GM12873 (cell line): ENCODE results near the gene NR6A1.

Experiments
- CTCF ChIP-seq: IDR thresholded peaks from 2 replicates; pipeline ENCODE4 v1.5.1; 2012; ENCODE audit warnings: low read depth, mild to moderate bottlenecking, moderate library complexity, low read length, control low read depth; ENCODE audit not compliant: insufficient read depth; ENCODE audit errors: missing control alignments

NR6A1 gene

GRCh38 chr9:124771021-124771866, at the start of gene NR6A1:
Gene NR6A1, minus strand, starts transcription at chr9:124771311.
- peak; percentile 43 for TF ChIP-seq CTCF

DNA sequence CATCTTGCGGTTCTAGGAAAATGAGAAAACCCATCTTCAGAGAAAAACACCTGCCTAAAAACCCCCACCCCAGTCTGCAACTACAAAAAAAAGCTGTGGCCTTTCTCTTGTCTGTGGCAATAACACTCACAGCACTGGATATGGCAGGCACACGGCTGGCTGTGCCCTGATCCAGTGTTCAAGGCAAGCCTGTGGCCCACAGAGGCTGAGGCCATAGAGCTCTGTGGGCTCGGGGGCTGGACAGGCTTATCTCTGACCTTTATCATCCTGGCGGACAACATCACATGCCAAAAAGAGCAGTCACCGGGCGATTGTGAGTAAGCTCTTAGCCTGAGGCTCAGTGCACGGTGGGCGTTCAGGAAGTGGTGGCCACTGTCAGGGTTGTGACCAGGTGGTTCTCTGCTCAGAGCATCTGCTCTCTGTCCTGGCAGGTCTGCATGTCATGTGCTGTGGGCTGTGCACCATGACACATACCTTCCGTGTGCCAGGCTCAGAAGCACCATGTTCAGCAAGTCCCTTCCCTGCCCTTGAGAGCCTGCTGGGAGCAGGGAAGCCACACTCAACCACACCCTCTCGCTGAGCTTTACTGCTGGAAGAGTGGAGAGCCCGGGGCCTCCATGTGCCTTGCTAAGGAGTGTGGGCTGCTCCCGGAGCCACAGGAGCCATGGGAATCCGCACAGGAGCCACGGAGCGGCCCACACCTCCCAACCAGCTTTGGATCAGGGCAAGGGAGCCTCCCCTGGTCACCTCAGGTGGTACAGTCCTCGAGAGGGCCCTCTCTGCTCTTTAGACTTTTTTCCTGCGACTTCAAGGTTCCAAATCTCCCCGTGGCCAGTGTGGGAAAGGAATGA, 47.5 kb upstream of the NR6A1 start:
- TF ChIP-seq CTCF = no peak

- no peak for TF ChIP-seq CTCF
Observed at GRCh38 chr9:124815601-124816000, 44.5 kb upstream of the NR6A1 start.

- TF ChIP-seq CTCF = no peak
Observed at GRCh38 chr9:124814164-124814535, 43.0 kb upstream of the NR6A1 start.

- no peak for TF ChIP-seq CTCF
Observed at GRCh38 chr9:124813501-124814163, 42.5 kb upstream of the NR6A1 start.

DNA sequence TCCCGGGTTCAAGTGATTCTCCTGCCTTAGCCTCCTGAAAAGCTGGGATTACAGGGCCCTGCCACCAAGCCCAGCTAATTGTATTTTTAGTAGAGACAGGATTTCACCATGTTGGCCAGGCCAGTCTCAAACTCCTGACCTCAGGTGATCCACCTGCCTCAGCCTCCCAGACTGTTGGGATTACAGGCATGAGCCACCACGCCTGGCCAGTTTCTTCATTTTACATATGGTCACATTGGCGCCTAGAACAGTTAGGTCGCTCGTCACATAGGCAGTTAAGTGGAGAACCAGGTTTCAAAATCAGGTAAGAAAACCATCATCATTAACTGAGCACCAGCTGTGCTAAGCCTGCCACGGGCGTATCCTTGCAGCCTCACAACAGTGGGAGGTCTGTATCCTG, 41.9 kb upstream of the NR6A1 start:
- TF ChIP-seq CTCF = no peak

GRCh38 chr9:124812441-124812876, 41.3 kb upstream of the NR6A1 start:
- TF ChIP-seq CTCF = no peak
